Astrocyte (in vitro differentiated cells and primary cell): ENCODE data around the gene CEBPG. TPM values are rescaled to one million over a fixed set of nuclear protein-coding genes. Genes with fewer than 3 reads are reported as not detected.

Experiments
- DNase-seq: peaks from one replicate; pipeline ENCODE4 v3.0.0-alpha.2; 2010; ENCODE audit warnings: low read depth
- FAIRE-seq: peaks from 2 replicates; lab custom pipeline; 2011; peaks lifted over from hg19 to GRCh38; lab: Jason Lieb, UNC
- H2AFZ ChIP-seq: 2 replicates; pipeline ENCODE4 v1.6.0; 2012; ENCODE audit warnings: low read depth, low read length, inconsistent platforms
- H3K27ac ChIP-seq: 2 replicates; pipeline ENCODE4 v1.5.1; 2011; ENCODE audit warnings: low read depth, low read length, inconsistent platforms
- H3K27me3 ChIP-seq: 2 replicates; pipeline ENCODE4 v1.6.0; 2011; ENCODE audit warnings: low read length, inconsistent platforms; ENCODE audit not compliant: insufficient read depth
- H3K36me3 ChIP-seq: 2 replicates; pipeline ENCODE4 v1.5.1; 2011; ENCODE audit warnings: low read length, inconsistent platforms; ENCODE audit not compliant: insufficient read depth
- H3K4me1 ChIP-seq: 2 replicates; pipeline ENCODE4 v1.5.1; 2011; ENCODE audit warnings: low read length, inconsistent platforms; ENCODE audit not compliant: insufficient read depth
- H3K4me2 ChIP-seq: 2 replicates; pipeline ENCODE4 v1.6.0; 2012; ENCODE audit warnings: low read length, inconsistent platforms
- H3K4me3 ChIP-seq: 2 replicates; pipeline ENCODE4 v1.5.1; 2011; ENCODE audit warnings: low read depth, mild to moderate bottlenecking, low read length, inconsistent platforms; ENCODE audit not compliant: insufficient read depth
- H3K79me2 ChIP-seq: 2 replicates; pipeline ENCODE4 v1.6.0; 2012; ENCODE audit warnings: mild to moderate bottlenecking, low read length, inconsistent platforms; ENCODE audit not compliant: insufficient read depth
- H3K9ac ChIP-seq: 2 replicates; pipeline ENCODE4 v1.6.0; 2012; ENCODE audit warnings: mild to moderate bottlenecking, low read length, inconsistent platforms
- H3K9me3 ChIP-seq: 2 replicates; pipeline ENCODE4 v1.5.1; 2012; ENCODE audit warnings: low read depth, mild to moderate bottlenecking, low read length, inconsistent platforms; ENCODE audit not compliant: insufficient read depth
- H4K20me1 ChIP-seq: 2 replicates; pipeline ENCODE4 v1.6.0; 2012; ENCODE audit warnings: low read length, inconsistent platforms; ENCODE audit not compliant: insufficient read depth
- H3K27ac Mint-ChIP-seq: one replicate; pipeline ENCODE4 v1.8.0; 2021; ENCODE audit warnings: mild to moderate bottlenecking, mixed read lengths; ENCODE audit not compliant: unreplicated experiment
- H3K27me3 Mint-ChIP-seq: one replicate; pipeline ENCODE4 v1.8.0; 2021; ENCODE audit warnings: low read depth, mixed read lengths; ENCODE audit not compliant: unreplicated experiment
- H3K36me3 Mint-ChIP-seq: one replicate; pipeline ENCODE4 v1.8.0; 2021; ENCODE audit warnings: low read depth, mixed read lengths; ENCODE audit not compliant: unreplicated experiment
- H3K4me1 Mint-ChIP-seq: one replicate; pipeline ENCODE4 v1.8.0; 2021; ENCODE audit warnings: low read depth, mixed read lengths; ENCODE audit not compliant: unreplicated experiment
- H3K4me3 Mint-ChIP-seq: one replicate; pipeline ENCODE4 v1.8.0; 2021; ENCODE audit warnings: mild to moderate bottlenecking, moderate library complexity, mixed read lengths; ENCODE audit not compliant: unreplicated experiment
- H3K9me3 Mint-ChIP-seq: one replicate; pipeline ENCODE4 v1.8.0; 2021; ENCODE audit warnings: mild to moderate bottlenecking, mixed read lengths; ENCODE audit not compliant: unreplicated experiment
- CTCF ChIP-seq: IDR thresholded peaks from 2 replicates; pipeline ENCODE4 v1.5.1; 2011; ENCODE audit warnings: low read depth, mild to moderate bottlenecking, inconsistent platforms, low read length, moderate library complexity; ENCODE audit not compliant: insufficient read depth
- EZH2 ChIP-seq: IDR thresholded peaks from 2 replicates; pipeline ENCODE4 v1.6.1; 2012; ENCODE audit warnings: mild to moderate bottlenecking, low read length, inconsistent platforms; ENCODE audit not compliant: insufficient read depth
- total RNA-seq: library from RNA; stranded (reverse); gene quantifications from 2 replicates; pipeline ENCODE4 v1.2.1, GENCODE V29; 2021

CEBPG gene
- total RNA-seq, 1 donor from 2014 or later = 31.7 TPM

- H3K27ac Mint-ChIP-seq = no peak overlapping the region
- H4K20me1 ChIP-seq = peaks cover 9% of the 10 kb centered on the region
- no peak overlapping the region for H3K4me2 ChIP-seq
- H3K4me3 ChIP-seq = no peak overlapping the region
- no peak overlapping the region for H2AFZ ChIP-seq
- no peaks in the 10 kb centered on the region for H3K27me3 ChIP-seq
- FAIRE-seq (no peak), DNase-seq (no peak)
- no peaks in the 10 kb centered on the region for H3K9me3 ChIP-seq
- TF ChIP-seq EZH2 (no peak), CTCF (no peak)
- H3K4me1 ChIP-seq = no peaks in the 10 kb centered on the region
- H3K27ac ChIP-seq = no peak overlapping the region
- H3K9me3 Mint-ChIP-seq = no peaks in the 10 kb centered on the region
- no peak overlapping the region for H3K4me3 Mint-ChIP-seq
- H3K27me3 Mint-ChIP-seq = peaks cover 13% of the 10 kb centered on the region
- no peaks in the 10 kb centered on the region for H3K36me3 ChIP-seq
- no peaks in the 10 kb centered on the region for H3K79me2 ChIP-seq
- no peaks in the 10 kb centered on the region for H3K36me3 Mint-ChIP-seq
- no peak overlapping the region for H3K9ac ChIP-seq
- peaks cover 3% of the 10 kb centered on the region for H3K4me1 Mint-ChIP-seq
These were observed 34.2 kb downstream of the CEBPG start for GRCh38 chr19:33407716-33408115.

- Histone ChIP-seq H3K9me3 (no peaks in the 10 kb centered on the region), H3K9ac (no peak overlapping the region), H3K27me3 (no peaks in the 10 kb centered on the region), H3K36me3 (no peaks in the 10 kb centered on the region), H3K4me1 (no peaks in the 10 kb centered on the region), H2AFZ (no peak overlapping the region), H3K4me2 (no peak overlapping the region), H4K20me1 (peaks cover 9% of the 10 kb centered on the region), H3K27ac (no peak overlapping the region), H3K79me2 (no peaks in the 10 kb centered on the region), H3K4me3 (no peak overlapping the region)
- Mint-ChIP-seq H3K27me3 (peaks cover 13% of the 10 kb centered on the region), H3K36me3 (no peaks in the 10 kb centered on the region), H3K4me3 (no peak overlapping the region), H3K4me1 (peaks cover 3% of the 10 kb centered on the region), H3K9me3 (no peaks in the 10 kb centered on the region), H3K27ac (no peak overlapping the region)
- DNase-seq (no peak), FAIRE-seq (no peak)
- TF ChIP-seq EZH2 (no peak), CTCF (no peak)
These were observed 34.6 kb downstream of the CEBPG start for GRCh38 chr19:33408116-33408515.

GRCh38 chr19:33408538-33409434 is 35.3 kb downstream of the CEBPG start:
- Histone ChIP-seq H3K79me2 (no peaks in the 10 kb centered on the region), H3K4me2 (no peak overlapping the region), H3K4me3 (no peak overlapping the region), H3K36me3 (no peaks in the 10 kb centered on the region), H3K27me3 (no peaks in the 10 kb centered on the region), H3K4me1 (no peaks in the 10 kb centered on the region), H4K20me1 (peaks cover 9% of the 10 kb centered on the region), H3K9ac (no peak overlapping the region), H3K27ac (no peak overlapping the region), H3K9me3 (no peaks in the 10 kb centered on the region), H2AFZ (no peak overlapping the region)
- no peak for TF ChIP-seq CTCF
- H3K27me3 Mint-ChIP-seq = peaks cover 13% of the 10 kb centered on the region
- H3K4me3 Mint-ChIP-seq = no peak overlapping the region
- DNase-seq (no peak), FAIRE-seq (no peak)
- no peaks in the 10 kb centered on the region for H3K9me3 Mint-ChIP-seq
- H3K36me3 Mint-ChIP-seq = no peaks in the 10 kb centered on the region
- H3K4me1 Mint-ChIP-seq = peaks cover 3% of the 10 kb centered on the region
- H3K27ac Mint-ChIP-seq = no peak overlapping the region
